Activated T-cell treated with anti-CD3 and anti-CD28 coated beads for 24 hours (primary cell): ENCODE measurements around the gene TRIM73.
A peak's percentile ranks its signal among the peaks of the same experiment; 100 is the strongest.
"Not testable (repeated sequence)": the region's sequence is repeated elsewhere in the genome, so short reads cannot be mapped to it uniquely, and the experiment has no call there.

Experiments used
- DNase-seq: peaks from one replicate; pipeline ENCODE4 v3.0.0-alpha.2; 2020; ENCODE audit warnings: low read depth

The TRIM73 gene

GRCh38 chr7:75415829-75416373, 20.5 kb downstream of the TRIM73 start:
- not testable (repeated sequence) for DNase-seq

- DNase-seq, result not testable (repeated sequence)
Measured at GRCh38 chr7:75416787-75417186, 21.4 kb downstream of the TRIM73 start.

- not testable (repeated sequence) for DNase-seq
Measured at GRCh38 chr7:75418292-75418858, 22.9 kb downstream of the TRIM73 start.

- not testable (repeated sequence) for DNase-seq
Measured at GRCh38 chr7:75419210-75419609, 23.8 kb downstream of the TRIM73 start.

- not testable (repeated sequence) for DNase-seq
Measured at GRCh38 chr7:75419693-75420092, 24.3 kb downstream of the TRIM73 start.

GRCh38 chr7:75420152-75420551, 24.7 kb downstream of the TRIM73 start:
- not testable (repeated sequence) for DNase-seq

- DNase-seq, result not testable (repeated sequence)
Measured at GRCh38 chr7:75421798-75422710, 26.6 kb downstream of the TRIM73 start.

- DNase-seq, result not testable (repeated sequence)
Measured at GRCh38 chr7:75423481-75423880, 28.1 kb downstream of the TRIM73 start.

GRCh38 chr7:75439000-75439399, 43.6 kb downstream of the TRIM73 start:
- not testable (repeated sequence) for DNase-seq

GRCh38 chr7:75442101-75442464, 46.7 kb downstream of the TRIM73 start:
- DNase-seq, result not testable (repeated sequence)

GRCh38 chr7:75442465-75443111, 47.2 kb downstream of the TRIM73 start:
- peak; percentile 20 for DNase-seq

GRCh38 chr7:75449946-75450345, 54.5 kb downstream of the TRIM73 start:
- not testable (repeated sequence) for DNase-seq

GRCh38 chr7:75452494-75452955, 57.1 kb downstream of the TRIM73 start:
- not testable (repeated sequence) for DNase-seq
